GM12878 (cell line): ENCODE results near the gene SCNM1. TPM values are rescaled to one million over a fixed set of nuclear protein-coding genes. Genes with fewer than 3 reads are reported as not detected.

Experiments used
- ASH2L ChIP-seq: fragments of 300-600, 200-600 bp; sonication (generic); IDR thresholded peaks from 2 replicates; pipeline ENCODE4 v1.6.1; 2017; ENCODE audit warnings: low read depth, mild to moderate bottlenecking, borderline replicate concordance
- CEBPB ChIP-seq, 2 experiments: fragments of 150-350 bp in 1 of 2; IDR thresholded peaks; 2 replicates each; pipeline ENCODE4 v1.6.1; 2012 to 2014; ENCODE audit warnings: low read depth in 2 of 2, low read length in 2 of 2, borderline replicate concordance in 1 of 2, inconsistent platforms in 1 of 2
- EZH2 ChIP-seq: IDR thresholded peaks from 2 replicates; pipeline ENCODE4 v1.6.1; 2012; ENCODE audit warnings: low read depth, mild to moderate bottlenecking, control low read depth, inconsistent platforms, low read length, borderline replicate concordance; ENCODE audit not compliant: control insufficient read depth
- GABPA ChIP-seq: IDR thresholded peaks from 2 replicates; pipeline ENCODE4 v1.6.1; 2014; ENCODE audit warnings: antibody characterized with exemption, low read depth, mild to moderate bottlenecking, inconsistent platforms
- HDAC6 ChIP-seq: fragments of 200-600 bp; sonication (generic); IDR thresholded peaks from one replicate; pipeline ENCODE4 v1.8.0; 2017; ENCODE audit warnings: antibody characterized with exemption; ENCODE audit not compliant: unreplicated experiment
- LARP7 ChIP-seq: fragments of 450-650 bp; IDR thresholded peaks from 2 replicates; pipeline ENCODE4 v1.6.1; 2017; ENCODE audit warnings: mild to moderate bottlenecking
- NKRF ChIP-seq: fragments of 450-650 bp; conservative IDR thresholded peaks from 2 replicates; pipeline ENCODE4 v1.6.1; 2017; ENCODE audit warnings: mild to moderate bottlenecking, moderate library complexity
- PAX5 ChIP-seq: IDR thresholded peaks from 2 replicates; pipeline ENCODE4 v1.6.1; 2011; ENCODE audit warnings: low read depth, low read length, borderline replicate concordance
- RFX5 ChIP-seq: IDR thresholded peaks from 2 replicates; pipeline ENCODE4 v1.6.1; 2011; ENCODE audit warnings: low read depth, low read length, improper control_type of control experiment
- SIN3A ChIP-seq: IDR thresholded peaks from 2 replicates; pipeline ENCODE4 v1.6.1; 2012; ENCODE audit warnings: low read depth, low read length, improper control_type of control experiment
- STAT3 ChIP-seq: IDR thresholded peaks from 2 replicates; pipeline ENCODE4 v1.6.1; 2011; ENCODE audit warnings: low read depth, low read length, improper control_type of control experiment
- ZNF384 ChIP-seq: IDR thresholded peaks from 2 replicates; pipeline ENCODE4 v1.6.1; 2012; ENCODE audit warnings: low read depth, mild to moderate bottlenecking, low read length, improper control_type of control experiment, borderline replicate concordance
- polyA plus RNA-seq, 11 experiments: library from polyadenylated mRNA; depleted of rRNA in 4 of 11; unstranded in 6 of 11; stranded (reverse) in 5 of 11; fragments of >200 nt; fragmentation: Nextera tagmentation in 4 of 11; fragmentation: Illumina TruSeq in 1 of 11; extraction: Ambion mirVana in 4 of 11; extraction: Trizol in 1 of 11; gene quantifications; 1 replicate in 1 of 11; 2 replicates in 10 of 11; pipeline versions ENCODE4 v1.2.1 to v1.2.3, GENCODE V29; 2011 to 2016; ENCODE audit warnings: inconsistent platforms in 2 of 11, missing spikeins in 2 of 11, low read depth in 1 of 11
- total RNA-seq, 4 experiments: library from RNA; depleted of rRNA in 3 of 4; stranded (reverse); fragments of >200 nt in 3 of 4; fragmentation: Illumina TruSeq in 1 of 4; extraction: Trizol in 1 of 4; gene quantifications; 2 replicates each; pipeline versions ENCODE4 v1.2.1 to v1.2.3, GENCODE V29; 2013 to 2021
- TF ChIP-seq, protein P1 (sequence below): fragments of 450-650 bp; IDR thresholded peaks from 2 replicates; pipeline ENCODE4 v1.6.1; 2017; ENCODE audit warnings: mild to moderate bottlenecking
- TF ChIP-seq, protein P2 (sequence below): IDR thresholded peaks from 2 replicates; pipeline ENCODE4 v1.6.1; 2012; ENCODE audit warnings: low read length, inconsistent platforms
- TF ChIP-seq, protein P3 (sequence below): IDR thresholded peaks from 2 replicates; pipeline ENCODE4 v1.6.1; 2011; ENCODE audit warnings: low read depth, mild to moderate bottlenecking, low read length, moderate library complexity, borderline replicate concordance; ENCODE audit errors: extremely low read depth
- TF ChIP-seq, protein P4 (sequence below): fragments of 450-650 bp; formaldehyde crosslinking; IDR thresholded peaks from 2 replicates; pipeline ENCODE4 v1.4.0; 2022; ENCODE audit warnings: mild to moderate bottlenecking, moderate library complexity

SCNM1 gene
- total and polyA plus RNA-seq, 10 of the 15 experiments (the other 5 are each of a cell fraction or from before 2014, with no cell fraction given) = 25.8 to 207 (median 76.9) TPM

GRCh38 chr1:151196292-151196800 lies 30.4 kb downstream of the SCNM1 start (continued):
- TF ChIP-seq ASH2L (no peak), SIN3A (no peak), GABPA (no peak), ZNF384 (peak; percentile 94), STAT3 (no peak), CEBPB (IDR thresholded peaks at IDR 0.05; ENCODE audit: borderline replicate concordance in 1 of 2, low read depth in 2 of 2, low read length in 2 of 2) (no peak), RFX5 (no peak), LARP7 (no peak), PAX5 (no peak), EZH2 (no peak), HDAC6 (no peak), NKRF (no peak)
- TF ChIP-seq, protein P1, sequence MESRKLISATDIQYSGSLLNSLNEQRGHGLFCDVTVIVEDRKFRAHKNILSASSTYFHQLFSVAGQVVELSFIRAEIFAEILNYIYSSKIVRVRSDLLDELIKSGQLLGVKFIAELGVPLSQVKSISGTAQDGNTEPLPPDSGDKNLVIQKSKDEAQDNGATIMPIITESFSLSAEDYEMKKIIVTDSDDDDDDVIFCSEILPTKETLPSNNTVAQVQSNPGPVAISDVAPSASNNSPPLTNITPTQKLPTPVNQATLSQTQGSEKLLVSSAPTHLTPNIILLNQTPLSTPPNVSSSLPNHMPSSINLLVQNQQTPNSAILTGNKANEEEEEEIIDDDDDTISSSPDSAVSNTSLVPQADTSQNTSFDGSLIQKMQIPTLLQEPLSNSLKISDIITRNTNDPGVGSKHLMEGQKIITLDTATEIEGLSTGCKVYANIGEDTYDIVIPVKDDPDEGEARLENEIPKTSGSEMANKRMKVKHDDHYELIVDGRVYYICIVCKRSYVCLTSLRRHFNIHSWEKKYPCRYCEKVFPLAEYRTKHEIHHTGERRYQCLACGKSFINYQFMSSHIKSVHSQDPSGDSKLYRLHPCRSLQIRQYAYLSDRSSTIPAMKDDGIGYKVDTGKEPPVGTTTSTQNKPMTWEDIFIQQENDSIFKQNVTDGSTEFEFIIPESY = no peak
- TF ChIP-seq, protein P2, sequence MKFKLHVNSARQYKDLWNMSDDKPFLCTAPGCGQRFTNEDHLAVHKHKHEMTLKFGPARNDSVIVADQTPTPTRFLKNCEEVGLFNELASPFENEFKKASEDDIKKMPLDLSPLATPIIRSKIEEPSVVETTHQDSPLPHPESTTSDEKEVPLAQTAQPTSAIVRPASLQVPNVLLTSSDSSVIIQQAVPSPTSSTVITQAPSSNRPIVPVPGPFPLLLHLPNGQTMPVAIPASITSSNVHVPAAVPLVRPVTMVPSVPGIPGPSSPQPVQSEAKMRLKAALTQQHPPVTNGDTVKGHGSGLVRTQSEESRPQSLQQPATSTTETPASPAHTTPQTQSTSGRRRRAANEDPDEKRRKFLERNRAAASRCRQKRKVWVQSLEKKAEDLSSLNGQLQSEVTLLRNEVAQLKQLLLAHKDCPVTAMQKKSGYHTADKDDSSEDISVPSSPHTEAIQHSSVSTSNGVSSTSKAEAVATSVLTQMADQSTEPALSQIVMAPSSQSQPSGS = no peak
- TF ChIP-seq, protein P3, sequence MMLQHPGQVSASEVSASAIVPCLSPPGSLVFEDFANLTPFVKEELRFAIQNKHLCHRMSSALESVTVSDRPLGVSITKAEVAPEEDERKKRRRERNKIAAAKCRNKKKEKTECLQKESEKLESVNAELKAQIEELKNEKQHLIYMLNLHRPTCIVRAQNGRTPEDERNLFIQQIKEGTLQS = no peak
- TF ChIP-seq, protein P4, sequence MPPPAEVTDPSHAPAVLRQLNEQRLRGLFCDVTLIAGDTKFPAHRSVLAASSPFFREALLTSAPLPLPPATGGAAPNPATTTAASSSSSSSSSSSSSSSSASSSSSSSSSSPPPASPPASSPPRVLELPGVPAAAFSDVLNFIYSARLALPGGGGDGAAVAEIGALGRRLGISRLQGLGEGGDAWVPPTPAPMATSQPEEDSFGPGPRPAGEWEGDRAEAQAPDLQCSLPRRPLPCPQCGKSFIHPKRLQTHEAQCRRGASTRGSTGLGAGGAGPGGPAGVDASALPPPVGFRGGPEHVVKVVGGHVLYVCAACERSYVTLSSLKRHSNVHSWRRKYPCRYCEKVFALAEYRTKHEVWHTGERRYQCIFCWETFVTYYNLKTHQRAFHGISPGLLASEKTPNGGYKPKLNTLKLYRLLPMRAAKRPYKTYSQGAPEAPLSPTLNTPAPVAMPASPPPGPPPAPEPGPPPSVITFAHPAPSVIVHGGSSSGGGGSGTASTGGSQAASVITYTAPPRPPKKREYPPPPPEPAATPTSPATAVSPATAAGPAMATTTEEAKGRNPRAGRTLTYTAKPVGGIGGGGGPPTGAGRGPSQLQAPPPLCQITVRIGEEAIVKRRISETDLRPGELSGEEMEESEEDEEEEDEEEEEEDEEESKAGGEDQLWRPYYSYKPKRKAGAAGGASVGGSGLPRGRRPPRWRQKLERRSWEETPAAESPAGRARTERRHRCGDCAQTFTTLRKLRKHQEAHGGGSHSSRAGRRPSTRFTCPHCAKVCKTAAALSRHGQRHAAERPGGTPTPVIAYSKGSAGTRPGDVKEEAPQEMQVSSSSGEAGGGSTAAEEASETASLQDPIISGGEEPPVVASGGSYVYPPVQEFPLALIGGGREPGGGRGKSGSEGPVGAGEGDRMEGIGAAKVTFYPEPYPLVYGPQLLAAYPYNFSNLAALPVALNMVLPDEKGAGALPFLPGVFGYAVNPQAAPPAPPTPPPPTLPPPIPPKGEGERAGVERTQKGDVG (CRISPR knock-in tag) = no peak
